Stimulated activated CD8-positive, alpha-beta memory T cell treated with anti-CD3 and anti-CD28 coated beads, Interleukin-15, amount 100 ng/mL, for 48 hours (primary cell): ENCODE data around the gene VMAC.
"Not testable (repeated sequence)": the region's sequence is repeated elsewhere in the genome, so short reads cannot be mapped to it uniquely, and the experiment has no call there.

Source experiments
- DNase-seq, 2 donors: peaks; one replicate each; pipeline ENCODE4 v3.0.0-alpha.2; 2020; ENCODE audit warnings: low read depth in 2 of 2

The VMAC gene

DNA sequence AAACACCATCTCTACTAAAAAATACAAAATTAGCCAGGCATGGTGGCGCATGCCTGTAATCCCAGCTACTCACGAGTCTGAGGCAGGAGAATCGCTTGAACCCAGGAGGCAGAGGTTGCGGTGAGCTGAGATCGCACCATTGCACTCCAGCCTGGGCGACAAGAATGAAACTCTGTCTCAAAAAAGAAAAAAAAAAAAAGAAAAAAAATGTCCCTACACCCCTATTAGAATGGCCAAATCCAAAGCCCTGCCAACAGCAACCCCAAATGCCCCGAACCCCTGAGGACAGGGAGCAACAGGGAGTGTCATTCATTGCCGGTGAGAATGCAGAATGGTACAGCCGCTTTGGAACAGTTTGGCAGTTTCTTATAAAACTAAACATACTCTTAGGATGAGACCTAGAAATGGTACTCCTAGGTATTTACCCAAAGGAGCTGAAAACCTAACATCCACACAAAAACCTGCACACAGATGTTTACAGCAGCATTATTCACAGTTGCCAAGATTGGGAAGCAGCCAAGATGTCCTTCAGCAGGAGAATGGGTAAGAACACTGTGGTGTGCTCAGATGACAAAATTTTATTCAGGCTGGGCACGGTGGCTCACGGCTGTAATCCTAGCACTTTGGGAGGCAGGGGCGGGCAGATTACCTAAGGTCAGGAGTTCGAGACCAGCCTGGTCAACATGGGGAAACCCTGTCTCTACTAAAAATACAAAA is 21.4 kb upstream of the VMAC start:
- not testable (repeated sequence) for DNase-seq

DNA sequence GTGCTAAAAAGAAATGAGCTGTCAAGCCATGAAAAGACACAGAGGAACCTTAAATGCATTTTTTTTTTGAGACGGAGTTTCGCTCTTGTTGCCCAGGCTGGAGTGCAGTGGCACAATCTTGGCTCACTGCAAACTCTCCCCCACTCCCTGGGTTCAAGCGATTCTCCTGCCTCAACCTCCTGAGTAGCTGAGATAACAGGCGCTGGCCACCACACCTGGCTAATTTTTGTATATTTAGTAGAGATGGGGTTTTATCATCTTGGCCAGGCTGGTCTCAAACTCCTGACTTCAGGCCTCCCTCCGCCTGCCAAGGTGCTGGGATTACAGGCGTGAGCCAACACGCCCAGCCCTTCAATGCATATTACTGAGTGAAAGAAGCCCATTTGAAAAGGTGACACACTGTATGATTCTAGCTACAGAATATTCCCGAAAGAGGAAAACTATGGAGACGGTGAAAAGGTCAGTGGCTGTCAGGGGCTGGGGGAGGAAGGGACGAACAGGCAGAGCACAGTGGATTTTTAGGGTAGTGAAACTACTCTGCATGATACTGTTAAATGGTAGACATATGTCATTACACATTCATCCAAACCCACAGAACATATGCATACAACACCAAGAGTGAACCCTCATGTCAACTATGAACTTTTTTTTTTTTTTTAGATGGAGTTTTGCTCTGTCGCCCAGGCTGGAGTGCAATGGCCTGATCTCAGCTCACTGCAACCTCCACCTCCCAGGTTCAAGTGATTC is 20.4 kb upstream of the VMAC start:
- not testable (repeated sequence) for DNase-seq

DNA sequence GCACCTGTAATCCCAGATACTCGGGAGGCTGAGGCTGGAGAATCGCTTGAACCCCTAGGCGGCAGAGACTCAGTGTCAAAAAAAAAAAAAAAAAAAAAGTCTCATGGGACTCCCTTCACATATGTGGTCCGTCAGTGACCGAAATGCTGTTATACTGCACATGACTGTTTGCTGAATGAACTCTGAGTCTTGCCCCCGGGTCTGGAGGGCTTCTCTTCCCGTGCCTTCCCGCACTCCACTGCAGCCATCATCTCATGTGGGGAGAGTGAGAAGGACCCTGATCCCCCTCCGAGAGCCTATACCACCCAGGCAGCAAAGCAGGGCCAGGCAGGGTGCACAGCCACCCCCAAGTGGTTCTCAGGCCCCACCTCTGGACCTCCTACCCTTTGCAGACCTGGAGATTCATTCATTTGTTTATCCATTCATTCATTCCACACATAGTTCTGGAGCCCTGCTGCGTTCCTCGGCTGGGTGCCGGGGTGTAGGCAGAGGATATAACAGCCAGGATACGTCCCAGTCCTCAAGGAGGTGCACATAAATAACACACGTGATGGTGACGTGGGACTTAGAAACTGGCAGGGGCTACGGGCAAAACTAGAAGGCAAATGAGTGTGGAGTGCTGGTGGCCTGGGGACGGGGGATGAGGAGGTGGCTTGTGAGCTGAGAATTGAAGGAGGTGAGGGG is 15.2 kb upstream of the VMAC start:
- DNase-seq = no peak

DNA sequence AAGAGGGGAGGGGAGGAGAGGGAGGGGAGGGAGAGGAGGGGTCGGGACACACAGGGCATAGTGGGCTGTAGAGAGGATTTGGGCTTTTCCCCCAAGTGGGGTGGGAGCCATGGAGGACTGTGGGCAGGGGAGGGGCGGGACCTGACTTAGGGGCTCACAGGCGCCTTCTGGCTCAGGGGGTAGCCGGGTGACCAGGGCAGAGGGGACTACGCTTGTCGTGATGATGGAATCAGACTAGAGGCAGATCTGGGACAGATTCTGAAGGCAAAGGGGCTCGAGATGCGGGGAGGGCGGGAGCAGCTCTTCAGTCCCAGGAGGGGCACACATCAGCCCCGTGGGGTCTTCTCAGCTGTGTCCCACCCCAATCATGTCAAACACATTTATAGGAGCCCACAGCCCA is 14.6 kb upstream of the VMAC start:
- no peak for DNase-seq

DNA sequence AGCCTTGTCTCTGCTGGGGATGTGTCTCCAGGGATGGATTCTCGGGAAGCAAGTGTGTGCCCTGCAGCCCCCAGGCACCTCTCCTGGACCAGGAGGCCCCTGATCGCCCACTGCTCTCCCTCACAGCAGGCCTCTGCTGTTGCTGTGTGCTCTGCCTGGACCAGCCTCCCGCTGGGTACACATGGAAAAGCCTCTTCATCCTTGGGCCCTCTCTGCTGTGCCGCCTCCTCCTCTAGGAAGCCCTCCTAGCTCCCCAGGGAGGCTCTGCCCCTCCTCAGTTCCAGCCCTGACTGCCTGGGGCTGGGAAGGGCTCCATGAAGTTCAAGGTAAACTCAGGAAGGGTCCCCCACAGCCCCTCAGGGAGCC is 13.1 kb upstream of the VMAC start:
- DNase-seq = no peak

DNA sequence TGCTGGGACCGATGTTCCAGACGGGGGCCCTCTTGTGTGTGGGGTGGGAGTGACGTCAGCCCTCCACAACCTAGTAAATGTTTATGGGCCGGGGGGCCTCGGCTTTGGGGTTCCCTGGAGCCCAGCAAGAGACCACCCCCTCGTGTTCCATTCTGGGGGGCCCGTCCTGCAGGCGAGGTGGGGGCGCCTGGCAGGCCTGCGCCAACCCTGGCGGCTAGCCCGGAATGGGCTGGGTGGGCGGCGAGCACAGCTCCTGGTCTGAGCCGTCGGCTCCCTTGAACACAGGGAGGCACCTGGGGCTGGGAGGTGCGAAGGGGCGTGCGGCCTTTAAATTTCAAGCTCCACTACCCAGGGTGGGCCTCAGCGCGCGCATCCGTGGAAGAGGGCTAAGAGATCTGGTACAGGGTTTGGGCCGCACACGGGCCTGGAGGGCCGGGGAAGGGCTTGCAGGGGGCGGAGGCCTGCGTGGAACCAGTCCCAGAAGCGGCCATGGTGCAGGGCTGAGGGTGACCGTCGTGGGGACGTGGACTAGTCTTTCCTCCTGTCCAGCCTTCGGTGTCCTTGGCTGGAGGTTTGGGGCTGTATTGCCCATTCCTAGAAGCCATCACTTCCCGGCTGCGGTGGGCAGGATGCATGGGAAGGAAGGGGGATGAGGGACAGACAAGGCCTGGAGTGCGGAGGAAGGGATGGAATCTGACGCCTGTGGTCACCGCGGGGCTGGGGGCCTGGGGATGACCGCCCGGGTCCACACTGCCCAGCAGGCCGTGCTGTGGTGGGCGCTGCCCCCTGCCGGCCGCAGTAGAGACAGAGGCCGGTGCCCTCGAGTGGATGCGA is 12.5 kb upstream of the VMAC start:
- peak in 1 of 2 donors; percentile 9 for DNase-seq

DNA sequence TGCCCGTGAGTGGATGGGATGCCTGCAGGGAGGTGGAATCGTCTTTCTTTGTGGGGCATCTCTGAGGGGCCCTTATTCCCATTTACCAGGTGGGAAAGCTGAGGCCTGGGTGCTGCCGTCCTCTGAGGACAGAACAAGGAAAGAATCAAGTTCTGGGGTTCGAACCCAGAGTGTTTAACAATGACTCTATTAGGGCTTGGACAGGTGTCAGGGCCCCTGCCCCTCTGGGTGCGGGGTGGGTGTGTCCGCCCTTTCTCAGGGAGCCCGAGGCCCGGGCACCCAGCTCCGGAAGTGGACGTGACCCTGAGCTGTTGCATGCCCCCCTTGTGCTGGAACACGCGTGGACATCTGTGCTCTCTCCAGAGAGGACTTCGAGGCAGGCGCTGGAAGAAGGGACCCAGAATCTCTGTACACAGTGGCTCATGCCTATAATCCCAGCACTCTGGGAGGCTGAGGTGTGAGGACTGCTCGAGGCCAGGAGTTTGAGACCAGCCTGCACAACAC is 11.8 kb upstream of the VMAC start:
- no peak for DNase-seq

DNA sequence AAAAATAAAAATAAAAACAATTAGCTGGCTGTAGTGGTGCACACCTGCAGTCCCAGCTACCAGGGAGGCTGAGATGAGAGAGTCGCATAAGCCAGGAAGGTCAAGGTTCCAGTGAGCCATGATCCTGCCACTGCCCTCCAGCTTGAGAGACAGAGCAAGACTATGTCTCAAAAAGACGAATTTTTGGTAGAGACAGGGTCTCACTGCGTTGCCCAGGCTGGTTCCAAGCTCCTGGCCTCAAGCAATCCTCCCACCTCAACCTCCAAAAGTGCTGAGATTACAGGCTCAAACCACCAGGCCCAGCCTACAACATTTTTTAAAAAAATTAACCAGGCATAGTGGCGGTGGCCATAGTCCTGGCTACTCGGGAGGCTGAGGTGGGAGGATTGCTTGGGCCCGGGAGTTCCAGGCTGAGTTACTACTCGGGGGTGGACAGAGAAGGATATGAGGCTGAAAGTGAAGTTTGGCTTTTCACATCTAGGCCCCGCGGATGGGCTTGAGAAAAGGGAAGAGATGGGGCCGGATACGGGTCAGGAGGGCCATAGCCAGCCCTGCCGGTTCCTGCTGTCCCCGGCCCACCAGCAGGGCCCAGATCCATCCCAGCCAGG is 11.3 kb upstream of the VMAC start:
- DNase-seq = no peak

DNA sequence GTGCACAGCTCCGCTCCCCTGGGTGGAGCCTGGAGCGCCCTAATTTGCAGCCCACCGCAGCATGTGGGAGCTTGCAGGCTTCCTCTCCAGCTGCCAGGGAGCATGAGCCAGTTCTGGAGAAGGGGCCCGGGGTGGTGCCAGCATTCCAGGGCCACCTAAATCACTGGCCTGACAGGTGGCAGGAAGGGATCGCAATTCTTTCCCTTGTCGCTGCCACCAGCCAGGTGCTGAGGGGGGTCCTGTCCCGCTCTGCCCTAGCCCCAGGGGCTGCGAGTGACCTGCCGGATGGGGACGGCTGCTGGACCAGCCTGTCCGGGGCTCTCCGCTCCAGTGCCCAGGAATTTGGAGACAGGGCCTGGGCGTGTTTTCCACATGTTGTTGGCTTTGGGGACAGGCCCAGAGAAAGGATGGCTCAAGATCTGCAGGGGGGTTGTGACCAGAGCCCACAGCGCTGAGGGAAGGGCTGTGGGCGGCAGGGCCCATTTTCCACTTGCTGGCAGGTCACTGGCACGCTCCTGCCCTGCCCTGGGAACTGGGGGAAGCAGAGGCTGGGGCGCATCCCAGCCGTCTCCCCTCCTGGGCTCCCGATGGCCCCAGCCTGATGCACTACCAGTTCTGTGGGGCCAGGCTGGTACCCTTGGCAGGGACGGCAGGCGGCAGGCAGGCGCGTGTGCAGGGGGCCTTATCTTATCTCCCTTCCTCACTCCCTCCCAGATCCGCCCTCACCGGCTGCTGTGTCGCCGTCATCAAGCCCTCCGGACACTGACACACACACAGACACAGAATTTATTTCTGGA is 10.6 kb upstream of the VMAC start:
- DNase-seq = no peak

DNA sequence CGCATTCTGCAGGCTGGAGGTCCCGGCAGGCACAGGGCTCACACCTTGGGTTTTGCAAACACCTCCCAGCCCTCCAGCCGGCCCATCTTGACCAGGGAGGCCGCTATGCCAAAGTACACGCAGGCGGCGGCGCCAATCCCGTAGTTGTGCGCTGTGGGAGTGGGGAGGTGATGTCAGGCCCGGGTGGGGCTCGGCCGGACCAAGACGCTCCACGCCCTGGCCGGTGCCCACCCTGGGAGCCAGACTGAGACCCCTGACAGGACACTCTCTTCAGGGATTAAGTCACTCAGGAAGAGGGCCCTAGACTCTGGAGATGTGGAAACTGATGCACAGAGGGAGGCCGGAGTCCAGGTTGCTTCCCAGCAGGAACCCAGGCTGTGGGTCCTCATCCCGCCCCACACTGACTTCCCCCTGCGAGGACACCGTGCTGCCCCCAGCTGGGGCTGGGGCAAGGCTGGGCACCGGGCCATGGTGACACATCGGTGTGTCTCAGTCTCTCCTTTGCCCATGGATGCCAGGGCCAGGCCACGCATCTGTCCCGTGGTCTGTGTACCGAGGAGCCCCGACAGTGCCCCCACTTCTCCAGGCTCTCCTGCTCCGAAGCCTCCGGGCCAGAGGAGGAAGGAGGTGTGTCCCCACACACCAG is 9.8 kb upstream of the VMAC start:
- no peak for DNase-seq

DNA sequence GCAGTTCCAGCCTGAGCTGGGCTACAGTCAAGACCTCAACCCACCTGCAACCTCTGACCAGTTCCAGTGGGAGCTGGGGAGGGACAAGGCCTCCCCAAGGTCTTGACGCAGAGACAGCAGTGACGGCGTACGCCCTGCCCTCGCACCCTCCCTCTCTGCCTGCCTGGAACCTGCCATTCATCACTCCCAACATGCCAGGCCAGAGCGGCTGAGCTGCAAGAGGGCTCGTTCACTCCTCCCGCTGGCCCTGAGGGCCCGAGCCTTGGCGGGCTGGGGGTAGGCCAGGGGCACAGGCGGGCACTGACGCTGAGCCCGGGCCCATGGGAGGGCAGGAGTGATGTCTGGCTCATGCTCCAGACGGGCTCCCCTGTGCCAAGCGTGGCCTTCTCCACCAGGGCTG is 9.3 kb upstream of the VMAC start:
- no peak for DNase-seq

DNA sequence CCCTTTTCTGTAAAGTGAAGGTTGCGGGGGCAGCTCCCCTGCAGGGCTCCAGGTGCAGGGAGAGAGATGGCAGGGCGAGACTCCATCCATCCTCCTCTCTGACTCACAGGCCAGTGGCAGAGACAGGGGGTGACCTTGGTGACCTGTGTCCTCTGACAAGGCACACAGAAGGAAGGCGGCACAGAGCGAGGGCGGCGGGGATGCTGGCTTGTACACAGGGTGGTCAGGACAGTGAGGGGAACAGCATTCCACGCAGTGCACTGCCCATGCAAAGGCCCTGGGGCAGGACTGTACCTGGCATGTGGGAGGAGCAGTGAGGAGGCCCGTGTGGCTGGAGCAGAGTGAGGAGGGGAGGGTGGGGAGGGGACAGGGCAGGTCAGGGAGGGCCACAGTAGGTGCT is 8.8 kb upstream of the VMAC start:
- DNase-seq = no peak

DNA sequence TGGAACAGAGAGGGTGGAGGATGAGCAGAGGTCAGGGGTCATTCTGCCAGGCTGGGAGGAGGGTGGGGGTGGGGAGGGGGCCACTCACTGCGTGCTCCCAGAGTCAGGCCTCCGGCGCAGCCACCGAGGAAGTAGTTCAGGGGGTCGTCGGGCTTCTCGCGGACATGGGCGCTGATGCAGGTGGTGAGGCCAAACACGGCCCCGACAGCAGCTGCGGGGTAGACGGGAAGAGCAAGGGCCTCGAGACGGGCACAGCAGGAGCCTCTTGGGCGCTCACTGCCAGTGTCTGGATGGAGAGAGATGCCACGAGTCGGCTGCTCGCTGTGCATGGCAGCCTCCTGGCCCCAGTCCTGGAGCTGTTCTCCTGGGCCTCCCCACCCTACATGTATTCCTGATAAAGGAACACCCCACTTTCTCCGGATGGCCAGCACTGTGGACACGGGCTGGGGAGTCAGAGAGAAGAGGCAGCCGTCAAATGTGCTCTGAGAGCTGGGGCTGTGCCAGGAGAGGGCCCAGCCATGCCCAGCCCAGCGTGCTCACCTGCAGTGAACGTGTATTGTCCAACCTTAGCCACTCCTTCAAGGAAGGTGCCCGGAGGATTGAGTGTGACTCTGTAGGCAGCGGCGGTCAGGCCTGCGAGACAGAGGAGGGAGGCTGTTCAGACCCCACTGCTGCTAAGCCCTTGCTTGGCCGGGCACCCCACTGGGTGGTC is 8.2 kb upstream of the VMAC start:
- DNase-seq = no peak

DNA sequence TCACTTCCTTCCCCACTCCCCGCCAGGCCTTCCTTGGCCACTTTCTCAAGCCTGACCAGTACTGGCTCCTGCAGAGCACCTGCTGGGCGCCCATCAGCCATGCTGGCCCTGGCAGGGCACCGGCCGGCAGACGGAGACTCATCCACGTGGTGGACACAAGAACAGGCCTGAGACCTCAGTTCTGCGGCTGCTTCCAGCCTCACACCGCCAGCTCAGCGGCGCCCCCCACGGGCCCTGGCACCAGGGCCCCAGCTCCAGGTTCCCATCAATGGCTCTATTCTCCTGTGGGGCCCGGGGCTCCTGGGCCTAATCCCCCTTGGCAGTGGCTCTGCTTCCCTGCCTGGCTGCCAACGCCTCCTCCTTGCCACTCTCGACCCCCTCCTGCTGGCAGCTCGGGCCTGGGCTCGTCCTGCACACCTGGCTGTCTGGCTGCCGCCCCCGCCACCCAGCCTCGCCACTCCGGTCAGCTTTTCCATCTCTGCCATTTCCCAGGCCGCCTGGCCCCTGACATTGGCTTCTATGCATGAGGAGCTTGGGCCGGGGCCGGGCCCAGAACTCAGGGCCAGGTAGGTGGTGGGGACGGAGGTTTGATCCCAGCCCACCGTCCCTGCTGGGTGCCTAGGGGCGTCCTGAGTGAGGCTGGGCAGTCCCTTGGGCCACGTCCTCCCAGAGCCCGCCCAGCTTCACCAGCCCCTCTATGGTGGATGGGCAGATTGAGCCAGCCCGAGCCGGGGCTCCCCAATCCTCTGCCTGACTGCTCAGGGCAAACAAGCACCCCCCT is 7.3 kb upstream of the VMAC start:
- DNase-seq = no peak

DNA sequence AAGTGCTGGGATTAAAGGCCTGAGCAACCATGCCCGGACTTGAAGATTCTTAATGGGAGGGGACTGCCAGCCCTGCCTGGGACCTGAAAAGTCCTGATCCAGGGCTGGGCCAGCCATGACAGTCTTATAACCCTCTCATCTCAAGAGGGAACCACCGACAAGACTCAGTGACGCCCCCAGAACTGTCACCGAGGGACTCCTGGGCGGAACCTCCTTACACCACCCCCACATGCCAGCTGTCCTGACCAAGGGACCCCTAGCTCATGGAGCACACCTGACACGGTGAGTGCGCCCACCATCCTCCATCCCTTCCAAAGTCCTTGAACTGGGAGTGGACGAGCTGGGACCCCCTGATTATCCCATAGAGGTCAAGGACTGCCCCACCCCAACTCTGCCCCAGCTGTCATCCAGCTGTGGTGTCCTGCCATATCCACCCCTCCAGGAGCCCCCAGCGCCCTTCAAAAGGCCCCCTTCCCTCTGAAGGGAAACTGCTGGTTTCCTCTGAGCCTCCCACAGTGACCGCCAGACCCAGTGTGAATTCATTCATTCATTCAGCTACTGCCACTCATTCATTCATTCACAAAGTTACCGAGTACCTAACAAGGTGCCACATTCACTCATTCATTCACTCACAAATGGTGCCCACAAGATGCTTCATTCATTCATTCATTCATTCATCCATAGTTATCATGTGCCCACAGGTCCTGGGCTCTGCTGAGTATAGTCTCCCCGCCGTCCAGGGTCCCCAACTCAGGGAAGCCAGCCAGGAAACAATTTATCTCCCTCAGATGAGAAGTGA is 4.7 kb upstream of the VMAC start:
- DNase-seq = no peak

DNA sequence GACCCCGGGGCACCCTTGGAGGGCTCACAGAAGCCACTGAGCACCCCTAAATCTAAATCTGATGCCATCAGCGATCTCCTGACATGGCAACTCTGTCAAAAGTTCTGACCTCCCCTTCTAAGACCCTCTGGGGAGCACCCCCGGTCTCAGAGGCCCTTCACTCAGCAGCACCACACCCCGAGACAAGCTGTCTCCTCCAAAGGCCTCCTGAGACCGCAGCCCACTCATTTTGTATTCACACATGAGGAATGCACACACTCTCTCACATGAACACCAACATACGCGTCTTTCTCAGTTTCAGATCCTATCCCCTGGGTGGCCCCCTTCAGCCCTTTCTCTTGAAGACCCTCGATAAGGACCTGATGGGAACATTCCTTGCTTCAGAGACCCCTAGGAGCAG is 3.7 kb upstream of the VMAC start:
- DNase-seq = no peak

DNA sequence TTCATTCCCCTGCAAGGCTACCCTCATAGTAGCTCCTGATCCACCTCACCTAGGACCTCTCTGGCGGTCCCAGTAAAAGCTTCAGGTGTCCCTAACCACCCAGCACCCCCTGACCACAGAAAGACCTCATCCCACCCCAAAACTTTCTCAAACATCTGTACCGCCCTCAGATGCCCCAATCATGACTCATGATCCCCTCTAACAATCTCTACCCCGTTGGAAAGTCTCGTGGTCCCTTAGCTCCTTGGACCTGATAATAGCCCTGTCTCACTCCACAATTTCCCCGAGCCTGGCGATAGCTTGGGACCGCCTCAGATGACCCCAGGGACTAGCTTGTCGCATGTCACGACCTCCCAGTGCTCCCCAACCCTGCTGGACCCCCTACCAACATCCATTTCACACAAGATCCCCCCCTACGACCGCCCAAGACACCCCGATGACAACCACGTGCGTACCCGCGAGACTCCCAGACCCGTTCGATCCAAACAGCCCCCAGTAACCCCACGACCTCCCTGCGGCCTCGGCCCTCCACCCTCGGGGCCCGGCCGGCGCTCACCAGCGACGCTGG is 1.5 kb upstream of the VMAC start:
- peak; percentile 9 to 16 for DNase-seq
